ENCODE results near the gene SLC2A10. TPM values are rescaled to one million over a fixed set of nuclear protein-coding genes. Genes with fewer than 3 reads are reported as not detected.

The SLC2A10 gene
- 10 to 100 TPM in 1 of 4 donors, 1 to 10 TPM in 3; 6.4 to 18.8 (median 8.8) TPM for total RNA-seq
- polyA plus RNA-seq, result 10 to 100 TPM in 2 of 3 donors, 1 to 10 TPM in 1; 8.6 to 28.2 (median 10.9) TPM

- no peaks in the 10 kb centered on the region for H3K36me3 ChIP-seq
- WGBS, 2 donors, result 1 to 2% methylated on average over 67 of the region's 67 CpGs
- peaks cover 0 to 26% (median 10%) of the 10 kb centered on the region in 4 donors for H3K4me1 ChIP-seq
- no peak for TF ChIP-seq EP300 (IDR thresholded peaks at IDR 0.05)
- no peak for TF ChIP-seq POLR2A (IDR thresholded peaks at IDR 0.05)
- no peak for TF ChIP-seq POLR2AphosphoS5 (IDR thresholded peaks at IDR 0.05)
- no peak for TF ChIP-seq CTCF (IDR thresholded peaks at IDR 0.05)
- peaks cover 0 to 3% (median 0%) of the 10 kb centered on the region in 4 donors for H3K9me3 ChIP-seq
- intact Hi-C loops (cut with DNase I), result loop anchor here (1.0 kb wide), 1 partner anchor 20 kb away; the partner anchor contains the start of gene TP53RK
- peak; percentile 85 for DNase-seq
- H3K27me3 ChIP-seq, result no peaks in the 10 kb centered on the region
- peak within 1 kb of the TSS; percentile 80 to 83 (median 80) for H3K27ac ChIP-seq
- H3K4me3 ChIP-seq, result peak within 1 kb of the TSS; percentile 64 to 84 (median 72)
Measured at GRCh38 chr20:46709459-46710152, at the start of gene SLC2A10. TSS of gene SLC2A10 (plus strand) at chr20:46709649. CDS start at chr20:46709737, 88 bp downstream.

DNA sequence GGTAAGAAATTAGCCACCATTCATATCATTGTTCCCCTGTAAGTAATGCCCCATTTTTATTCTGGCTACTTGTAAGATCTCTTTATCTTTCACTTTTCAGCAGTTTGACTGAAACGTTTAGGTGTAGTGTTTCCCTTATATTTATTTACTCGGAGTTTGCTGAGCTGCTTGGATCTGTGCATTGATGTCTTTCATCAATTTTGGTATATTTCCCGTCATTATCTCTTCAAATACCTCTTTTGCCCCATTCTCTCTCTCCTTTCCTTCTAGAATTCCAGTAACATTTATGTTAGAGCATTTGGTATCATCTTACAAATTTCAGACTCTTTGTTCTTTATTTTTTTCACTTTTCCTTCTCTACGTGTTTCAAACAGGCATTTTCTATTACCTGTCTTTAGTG is 49.0 kb upstream of the SLC2A10 start:
- TF ChIP-seq POLR2A (IDR thresholded peaks at IDR 0.05) (no peak), EP300 (IDR thresholded peaks at IDR 0.05) (no peak), CTCF (IDR thresholded peaks at IDR 0.05) (no peak), POLR2AphosphoS5 (IDR thresholded peaks at IDR 0.05) (no peak)
- H3K36me3 ChIP-seq, result no peaks in the 10 kb centered on the region
- WGBS, 2 donors, result 87 to 88% methylated on average over 4 of the region's 4 CpGs
- H3K4me1 ChIP-seq, result no peaks in the 10 kb centered on the region
- DNase-seq, result no peak
- no peak overlapping the region for H3K4me3 ChIP-seq
- no peaks in the 10 kb centered on the region for H3K9me3 ChIP-seq
- no peaks in the 10 kb centered on the region for H3K27me3 ChIP-seq
- no peak overlapping the region for H3K27ac ChIP-seq
- intact Hi-C loops (cut with DNase I), result no loop called here

GRCh38 chr20:46661659-46662058 is 47.8 kb upstream of the SLC2A10 start:
- WGBS, 2 donors, result 96% methylated on average over 1 of the region's 1 CpG
- Histone ChIP-seq H3K9me3 (no peaks in the 10 kb centered on the region), H3K4me3 (no peak overlapping the region), H3K27me3 (no peaks in the 10 kb centered on the region), H3K4me1 (no peaks in the 10 kb centered on the region), H3K27ac (no peak overlapping the region), H3K36me3 (no peaks in the 10 kb centered on the region)
- intact Hi-C loops (cut with DNase I), result no loop called here
- no peak for DNase-seq
- TF ChIP-seq CTCF (IDR thresholded peaks at IDR 0.05), result no peak
- TF ChIP-seq POLR2A (IDR thresholded peaks at IDR 0.05), result no peak
- TF ChIP-seq EP300 (IDR thresholded peaks at IDR 0.05), result no peak
- no peak for TF ChIP-seq POLR2AphosphoS5 (IDR thresholded peaks at IDR 0.05)

- no peak for TF ChIP-seq EP300 (IDR thresholded peaks at IDR 0.05)
- TF ChIP-seq POLR2AphosphoS5 (IDR thresholded peaks at IDR 0.05), result no peak
- no peak for TF ChIP-seq CTCF (IDR thresholded peaks at IDR 0.05)
- no peak for TF ChIP-seq POLR2A (IDR thresholded peaks at IDR 0.05)
- 92 to 95% methylated on average over 3 of the region's 3 CpGs for WGBS, 2 donors
Measured at GRCh38 chr20:46663531-46663930, 45.9 kb upstream of the SLC2A10 start.

More at GRCh38 chr20:46663531-46663930, 45.9 kb upstream of the SLC2A10 start:
- H3K27ac ChIP-seq, result no peak overlapping the region
- intact Hi-C loops (cut with DNase I), result no loop called here
- H3K4me3 ChIP-seq, result no peak overlapping the region
- no peaks in the 10 kb centered on the region for H3K9me3 ChIP-seq
- no peak for DNase-seq
- H3K27me3 ChIP-seq, result no peaks in the 10 kb centered on the region
- no peaks in the 10 kb centered on the region for H3K4me1 ChIP-seq
- no peaks in the 10 kb centered on the region for H3K36me3 ChIP-seq
